HCEC 1CT (cell line): ENCODE measurements around the gene PDCD4.
"Not testable (repeated sequence)": the region's sequence is repeated elsewhere in the genome, so short reads cannot be mapped to it uniquely, and the experiment has no call there.

ENCODE experiments used
- DNase-seq: peaks from one replicate; pipeline ENCODE4 v3.0.0-alpha.2; 2017

PDCD4 gene

DNA sequence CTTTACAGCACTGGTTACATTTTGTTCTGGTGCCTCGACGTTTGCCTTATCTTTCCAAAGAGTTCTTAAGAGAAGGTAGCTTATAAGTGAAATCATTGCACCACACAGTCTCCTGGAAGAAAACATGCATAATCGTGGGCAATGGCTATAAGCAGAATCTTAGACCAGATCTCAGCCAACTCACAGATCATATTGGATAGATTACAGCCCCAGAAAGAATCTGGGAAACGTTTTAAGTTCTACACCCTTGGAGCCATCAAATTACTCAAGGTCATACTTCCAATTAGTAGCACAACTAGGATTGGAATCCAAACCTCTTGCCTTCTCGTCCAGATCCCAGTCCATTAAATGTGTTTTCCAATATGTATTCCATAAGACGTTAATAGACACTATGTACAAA, 8.8 kb upstream of the PDCD4 start:
- DNase-seq = no peak

DNA sequence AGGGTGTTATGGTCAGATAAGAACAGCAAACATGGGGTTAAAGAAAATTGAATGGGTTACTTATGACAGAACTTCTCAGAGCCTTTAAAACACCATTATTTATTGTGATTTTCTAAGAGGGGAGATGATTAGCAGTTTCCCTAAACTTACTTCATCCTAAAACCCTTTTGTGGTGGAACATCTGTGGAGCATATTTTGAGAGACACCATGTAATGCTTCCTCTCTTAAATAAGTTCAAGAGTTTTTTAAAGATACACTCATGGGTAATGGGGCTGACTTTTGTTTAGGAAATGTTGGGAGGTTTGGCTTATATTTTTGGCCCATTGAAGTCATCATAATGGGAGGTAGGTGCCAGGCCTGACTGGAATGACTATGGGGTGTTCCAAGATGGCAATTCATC, 8.4 kb upstream of the PDCD4 start:
- no peak for DNase-seq

- no peak for DNase-seq
Observed at GRCh38 chr10:110863956-110864355, 7.8 kb upstream of the PDCD4 start.

GRCh38 chr10:110864662-110865140, 7.0 kb upstream of the PDCD4 start:
- DNase-seq = no peak

- DNase-seq = peak; percentile 73
Observed at GRCh38 chr10:110865186-110865808, 6.4 kb upstream of the PDCD4 start.

- DNase-seq = peak; percentile 5
Observed at GRCh38 chr10:110865809-110866482, 5.8 kb upstream of the PDCD4 start.

- DNase-seq = not testable (repeated sequence)
Observed at GRCh38 chr10:110867011-110867806, 4.5 kb upstream of the PDCD4 start.

- no peak for DNase-seq
Observed at GRCh38 chr10:110867807-110868465, 3.8 kb upstream of the PDCD4 start.

GRCh38 chr10:110868981-110869380, 2.7 kb upstream of the PDCD4 start:
- DNase-seq = no peak

DNA sequence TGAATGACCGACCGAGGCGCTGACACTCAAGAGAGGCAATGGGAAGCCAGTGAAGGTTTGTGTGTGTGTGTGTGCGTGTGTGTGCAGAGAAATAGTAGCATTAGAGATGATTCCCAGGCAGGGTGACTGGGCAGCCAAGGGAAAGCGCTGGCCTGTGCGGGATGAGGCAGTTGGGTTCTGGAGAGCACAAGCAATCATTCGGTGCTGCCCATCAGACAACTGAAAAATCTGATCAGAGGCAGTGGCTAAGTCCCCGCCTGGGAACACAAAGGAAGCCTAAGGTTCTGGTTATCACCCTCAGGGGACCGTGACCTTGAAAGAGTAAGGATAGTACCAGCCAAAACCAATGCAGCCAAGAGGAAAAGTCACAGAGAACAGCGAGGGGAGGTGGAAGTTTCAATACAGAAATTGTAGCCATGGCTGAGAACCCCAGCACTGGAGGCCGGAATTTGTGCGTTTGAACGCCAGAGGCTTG, 868 bp upstream of the PDCD4 start:
- DNase-seq = peak; percentile 2

DNA sequence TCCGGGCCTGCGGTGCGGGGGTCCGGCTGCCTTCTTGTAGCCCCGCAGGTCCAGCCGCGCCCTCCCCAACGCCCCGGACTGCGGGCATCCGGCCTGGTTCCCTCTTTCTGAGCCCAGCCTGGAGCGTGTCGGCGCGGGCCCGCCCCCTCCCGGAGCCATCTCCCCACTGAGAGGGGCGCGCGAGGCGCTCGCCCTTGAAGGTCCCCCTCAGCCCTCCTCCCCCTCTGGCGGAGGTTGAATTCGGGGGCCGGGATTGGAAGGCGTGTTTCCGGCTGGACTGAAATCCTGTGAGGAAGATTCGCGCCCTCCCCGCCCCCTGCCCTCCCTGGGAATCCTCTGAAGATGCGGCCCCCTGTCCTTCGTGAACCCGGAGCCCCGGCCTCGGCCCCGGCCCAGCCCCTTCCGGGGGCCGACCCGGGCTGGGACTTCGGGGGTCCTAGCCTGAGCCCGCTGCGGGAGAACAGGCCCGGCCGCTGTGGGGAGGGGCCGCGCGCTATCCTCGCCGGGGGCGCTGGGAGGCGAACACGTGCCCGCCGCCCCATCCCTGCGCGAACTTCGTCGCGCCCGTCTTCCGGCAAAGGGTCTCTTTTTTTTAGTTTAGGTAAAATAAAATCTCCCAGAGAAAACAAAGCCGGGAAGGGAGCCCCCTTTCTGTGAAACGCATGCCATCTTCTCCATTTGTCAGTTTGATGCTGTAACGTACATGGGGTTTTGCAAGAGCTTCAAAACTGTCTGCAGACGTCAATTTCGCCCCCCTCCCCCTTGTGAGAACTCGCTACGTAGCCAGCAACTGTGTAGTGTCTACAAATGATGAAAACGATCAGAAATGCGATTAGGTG, 636 bp downstream of the PDCD4 start:
- peak; percentile 75 for DNase-seq

DNA sequence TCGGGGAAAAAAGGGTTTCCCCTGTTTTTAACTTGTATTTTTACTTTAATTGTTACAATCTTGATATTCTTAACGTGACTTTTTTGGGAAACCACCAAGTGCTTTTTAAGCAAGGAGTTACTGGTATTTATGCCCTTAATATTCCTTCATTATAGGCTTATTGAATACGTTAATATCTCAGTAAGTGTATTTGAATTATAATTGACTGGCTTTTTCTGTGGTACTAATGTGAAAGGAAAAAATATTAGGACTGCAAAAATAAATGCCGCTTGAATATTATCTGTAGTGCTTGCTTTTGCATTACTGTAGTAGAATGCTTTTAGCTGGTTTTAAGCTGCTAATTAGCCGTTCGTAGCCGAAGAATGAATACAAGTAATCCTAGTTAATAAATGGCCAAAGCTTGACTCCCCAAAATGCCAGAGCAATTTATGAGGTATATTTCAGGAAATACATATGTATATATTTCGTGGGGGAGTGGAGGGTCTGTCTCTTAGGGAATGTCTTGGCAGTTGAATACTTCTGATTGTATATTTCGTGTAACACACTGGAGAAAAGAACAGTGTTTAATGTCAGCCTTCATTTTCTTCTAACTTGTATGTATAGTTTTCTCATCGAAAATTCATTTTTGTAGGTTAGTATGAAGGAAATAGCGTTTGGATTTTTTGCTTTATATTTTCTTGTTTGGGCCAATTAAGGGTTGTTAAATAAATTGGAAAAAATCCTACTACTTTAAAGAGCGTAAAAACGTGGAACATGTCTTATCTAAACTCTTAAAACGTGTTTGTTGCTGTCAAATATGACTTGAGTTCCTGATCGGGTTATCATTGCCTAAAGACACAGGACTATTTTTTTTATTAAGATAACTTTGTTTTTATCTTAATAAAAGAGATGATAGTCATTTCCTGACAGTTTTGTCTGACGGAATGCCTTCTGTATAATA, 1.5 kb downstream of the PDCD4 start:
- DNase-seq = no peak

DNA sequence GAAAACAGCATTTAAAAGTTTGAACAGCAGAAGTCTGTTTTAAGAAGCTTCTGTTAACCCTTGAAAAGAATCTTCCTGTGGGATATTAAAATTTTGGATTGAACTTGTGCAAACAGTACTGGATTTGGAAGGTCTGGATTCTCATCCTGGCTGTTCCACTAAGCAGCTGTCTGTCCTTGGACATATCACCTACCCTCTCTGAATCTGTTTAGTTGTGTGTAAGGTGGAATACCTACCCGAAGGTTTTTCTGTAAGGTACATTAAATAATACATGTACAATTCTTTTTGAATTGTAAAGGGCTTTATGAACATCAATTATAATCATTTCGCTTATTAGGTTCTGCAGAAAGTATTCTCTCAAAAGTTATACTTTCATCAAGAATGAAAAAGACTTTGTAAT, 2.2 kb downstream of the PDCD4 start:
- no peak for DNase-seq

DNA sequence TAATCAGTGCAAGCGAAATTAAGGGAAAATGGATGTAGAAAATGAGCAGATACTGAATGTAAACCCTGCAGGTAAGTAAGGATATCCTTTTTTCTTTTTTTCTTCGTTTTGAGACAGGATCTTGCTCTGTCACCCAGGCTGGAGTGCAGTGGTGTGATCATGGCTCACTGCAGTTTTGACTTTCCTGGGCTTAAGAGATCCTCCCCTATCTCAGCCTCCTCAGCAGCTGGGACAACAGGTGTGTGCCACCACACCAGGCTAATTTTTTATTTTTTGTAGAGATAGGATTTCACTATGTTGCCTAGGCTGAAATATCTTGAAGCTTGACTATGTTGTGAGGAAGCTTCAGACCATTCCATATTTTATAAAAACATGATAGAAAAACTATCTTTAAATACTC, 4.3 kb downstream of the PDCD4 start:
- DNase-seq = no peak

GRCh38 chr10:110876788-110877187, 5.1 kb downstream of the PDCD4 start:
- DNase-seq = no peak

DNA sequence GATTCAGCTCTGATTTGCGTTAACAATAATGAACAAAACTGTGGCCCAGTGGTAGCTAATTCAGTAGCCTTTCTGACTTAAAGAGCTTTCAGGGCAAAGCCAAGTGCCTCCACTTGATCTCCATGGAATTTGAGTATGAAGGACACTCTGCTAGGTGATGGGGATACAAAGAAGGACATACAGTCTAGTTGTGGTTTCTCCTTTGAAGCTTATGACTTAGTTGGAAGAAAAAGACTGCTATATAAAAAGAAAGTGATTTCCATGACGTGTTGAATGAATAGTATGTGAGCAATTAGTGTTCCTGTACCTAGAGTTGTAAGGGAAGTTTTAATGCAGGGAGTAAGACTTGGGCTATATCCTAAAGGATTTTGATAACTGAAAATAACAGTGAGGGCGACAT, 8.3 kb downstream of the PDCD4 start:
- DNase-seq = no peak

GRCh38 chr10:110881247-110881646, 9.5 kb downstream of the PDCD4 start:
- no peak for DNase-seq

DNA sequence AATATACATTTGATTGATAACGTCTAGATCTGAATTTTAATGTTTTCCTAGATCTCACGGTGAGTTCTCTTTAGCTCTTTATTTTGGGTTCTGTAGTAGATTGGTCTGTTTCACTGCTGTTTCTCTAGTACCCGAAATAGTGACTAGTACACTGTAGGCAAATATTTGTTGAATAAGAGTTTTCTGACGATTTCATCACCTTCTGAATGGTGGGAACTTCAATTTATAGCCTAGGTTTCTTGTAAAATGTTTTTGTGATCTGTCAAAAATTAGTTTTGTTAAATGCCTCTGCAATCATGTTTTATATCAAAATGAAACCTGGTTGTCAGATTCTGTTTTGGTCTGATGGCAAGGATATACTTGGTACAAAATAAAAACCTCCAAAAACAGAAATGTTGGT, 10.2 kb downstream of the PDCD4 start:
- DNase-seq = no peak

- no peak for DNase-seq
Observed at GRCh38 chr10:110883924-110884323, 12.2 kb downstream of the PDCD4 start.

GRCh38 chr10:110885932-110886674, 14.4 kb downstream of the PDCD4 start:
- no peak for DNase-seq
